ENCODE measurements around the gene B3GNT4. TPM values are rescaled to one million over a fixed set of nuclear protein-coding genes. Genes with fewer than 3 reads are reported as not detected.

The B3GNT4 gene
- total and polyA plus RNA-seq, 11 donors, result 0.11 to 0.27 TPM; not detected in 9

DNA sequence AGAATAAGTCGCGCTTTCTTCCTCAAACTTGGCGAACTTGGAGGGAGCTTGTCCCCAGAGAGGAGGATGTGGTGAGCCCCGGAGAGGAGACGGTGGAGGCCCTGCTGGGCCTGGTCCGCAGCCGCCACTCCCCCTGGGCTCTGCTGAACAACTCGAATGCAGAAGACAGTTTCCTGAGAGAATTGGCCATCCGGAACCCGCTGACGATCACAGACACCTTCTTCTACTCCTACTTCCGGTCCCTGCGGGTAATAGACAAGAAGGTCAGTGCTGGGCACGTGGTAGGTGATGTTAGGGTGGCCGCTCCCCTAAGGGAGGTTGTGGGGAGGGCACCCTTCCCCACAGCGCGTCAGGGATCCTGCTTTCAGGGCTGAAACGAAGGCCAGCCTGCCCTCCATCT is 19.0 kb upstream of the B3GNT4 start:
- Histone ChIP-seq H3K36me3 (no peaks in the 10 kb centered on the region), H3K27ac (no peak overlapping the region), H3K4me1 (peaks cover 0 to 13% (median 3%) of the 10 kb centered on the region in 12 donors), H3K4me3 (no peak overlapping the region), H3K27me3 (peaks cover 0 to 12% (median 2%) of the 10 kb centered on the region in 9 donors), H3K9me3 (no peaks in the 10 kb centered on the region)
- ATAC-seq, result peak in 1 of 4 donors; percentile 26
- WGBS, 4 donors, result 66 to 80% (median 77%) methylated on average over 18 of the region's 18 CpGs
- DNase-seq, result no peak
- TF ChIP-seq POLR2A (IDR thresholded peaks at IDR 0.05) (no peak), CTCF (IDR thresholded peaks at IDR 0.05) (no peak)
- intact Hi-C loops (cut with DNase I), result no loop called here

GRCh38 chr12:122185079-122185478 is 18.4 kb upstream of the B3GNT4 start:
- H3K36me3 ChIP-seq, result no peaks in the 10 kb centered on the region
- ATAC-seq, result no peak
- peaks cover 0 to 13% (median 3%) of the 10 kb centered on the region in 12 donors for H3K4me1 ChIP-seq
- H3K4me3 ChIP-seq, result no peak overlapping the region
- WGBS, 4 donors, result 90 to 96% (median 92%) methylated on average over 7 of the region's 7 CpGs
- TF ChIP-seq POLR2A (IDR thresholded peaks at IDR 0.05), result no peak
- TF ChIP-seq CTCF (IDR thresholded peaks at IDR 0.05), result no peak
- intact Hi-C loops (cut with DNase I), result no loop called here
- peaks cover 0 to 12% (median 2%) of the 10 kb centered on the region in 9 donors for H3K27me3 ChIP-seq
- no peak for DNase-seq
- no peaks in the 10 kb centered on the region for H3K9me3 ChIP-seq
- H3K27ac ChIP-seq, result no peak overlapping the region

DNA sequence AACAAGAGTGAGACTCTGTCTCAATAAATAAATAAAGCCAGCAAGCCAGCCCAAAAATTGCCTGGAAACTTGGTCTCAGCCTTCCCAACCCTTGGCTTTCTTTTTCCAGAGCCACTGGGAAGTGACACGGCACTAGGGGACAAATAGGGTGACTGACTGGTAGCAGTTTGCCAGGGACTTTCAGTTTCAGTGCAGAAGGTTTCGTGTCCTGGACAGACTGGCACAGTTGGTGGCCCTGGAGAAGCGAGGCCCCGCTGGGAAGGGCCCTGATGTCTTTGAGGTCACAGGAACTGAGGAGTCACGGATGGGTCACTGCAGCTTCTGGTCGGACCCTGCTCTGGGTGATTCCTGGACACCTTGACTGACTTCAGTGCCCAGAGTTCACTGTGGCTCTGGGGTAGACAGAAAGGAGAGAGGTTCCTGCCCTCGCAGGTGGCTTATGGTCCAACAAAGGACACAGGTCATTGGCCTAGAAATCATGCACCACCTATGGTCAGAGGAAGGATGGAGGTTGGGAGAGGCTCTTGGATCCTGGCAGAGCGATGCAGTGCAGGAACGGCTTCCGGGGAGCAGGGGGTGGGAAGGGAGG is 17.9 kb upstream of the B3GNT4 start:
- TF ChIP-seq CTCF (IDR thresholded peaks at IDR 0.05) (no peak), POLR2A (IDR thresholded peaks at IDR 0.05) (no peak)
- intact Hi-C loops (cut with DNase I), result no loop called here
- no peak for ATAC-seq
- Histone ChIP-seq H3K27me3 (peaks cover 0 to 12% (median 2%) of the 10 kb centered on the region in 9 donors), H3K27ac (no peak overlapping the region), H3K4me1 (peaks cover 0 to 13% (median 3%) of the 10 kb centered on the region in 12 donors), H3K36me3 (no peaks in the 10 kb centered on the region), H3K9me3 (no peaks in the 10 kb centered on the region), H3K4me3 (no peak overlapping the region)
- DNase-seq, result no peak
- 87 to 91% (median 88%) methylated on average over 4 to 10 of the region's 10 CpGs for WGBS, 4 donors

DNA sequence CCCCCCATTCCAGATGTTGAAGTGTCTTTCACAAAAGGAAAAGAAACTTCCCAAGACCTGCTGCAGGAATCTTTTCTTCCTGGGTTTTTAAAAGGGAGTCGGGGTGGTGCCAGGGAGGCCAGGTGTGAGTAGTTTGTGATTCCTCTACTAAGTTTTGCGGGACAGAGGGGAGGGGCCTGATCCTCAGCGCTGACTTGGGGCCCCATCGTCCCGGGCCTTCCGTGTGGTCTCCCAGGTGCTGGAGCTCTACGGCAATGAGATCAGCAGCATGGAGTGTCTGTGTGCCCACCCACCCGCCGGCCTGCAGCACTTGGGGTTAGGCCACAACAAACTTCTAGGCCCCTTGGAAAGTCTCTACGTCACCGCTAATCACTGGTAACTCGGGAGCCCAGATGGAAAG is 16.0 kb upstream of the B3GNT4 start:
- no peaks in the 10 kb centered on the region for H3K36me3 ChIP-seq
- intact Hi-C loops (cut with DNase I), result no loop called here
- TF ChIP-seq POLR2A (IDR thresholded peaks at IDR 0.05), result no peak
- TF ChIP-seq CTCF (IDR thresholded peaks at IDR 0.05), result no peak
- peaks cover 0 to 12% (median 2%) of the 10 kb centered on the region in 9 donors for H3K27me3 ChIP-seq
- no peak overlapping the region for H3K4me3 ChIP-seq
- H3K27ac ChIP-seq, result no peak overlapping the region
- DNase-seq (no peak), ATAC-seq (no peak)
- WGBS, 4 donors, result 72 to 81% (median 75%) methylated on average over 12 of the region's 12 CpGs
- no peaks in the 10 kb centered on the region for H3K9me3 ChIP-seq
- peaks cover 0 to 13% (median 3%) of the 10 kb centered on the region in 12 donors for H3K4me1 ChIP-seq

Data from heart left ventricle (tissue), 16 donors.